H1 (cell line): ENCODE results near the gene GPR63. TPM values are rescaled to one million over a fixed set of nuclear protein-coding genes. Genes with fewer than 3 reads are reported as not detected.

Experiments used
- CTCF ChIA-PET: fragments of 300-600 bp; sonication (Branson Sonifier 250); formaldehyde crosslinking; loops from one replicate; lab custom pipeline; 2021; ENCODE audit not compliant: partially characterized antibody; lab: Charles Lee
- POLR2A ChIA-PET: fragments of 300-600 bp; sonication (Branson Sonifier 250); formaldehyde crosslinking; loops from one replicate; lab custom pipeline; 2021; ENCODE audit warnings: inconsistent platforms; ENCODE audit not compliant: partially characterized antibody; lab: Charles Lee
- DNase-seq, 2 experiments: peaks; one replicate each; pipeline versions ENCODE4 v3.0.0 to v3.0.0-alpha.2; 2010 to 2022; ENCODE audit warnings: low spot score in 2 of 2, low read depth in 1 of 2, mixed read lengths in 1 of 2
- FAIRE-seq: peaks from 2 replicates; lab custom pipeline; 2011; peaks lifted over from hg19 to GRCh38; lab: Jason Lieb, UNC
- H2AFZ ChIP-seq: 2 replicates; pipeline ENCODE4 v1.8.1; 2012; ENCODE audit warnings: low read length, inconsistent platforms
- H2AK5ac ChIP-seq: 2 replicates; pipeline ENCODE4 v1.6.1; 2013; ENCODE audit warnings: low read depth, low read length
- H2BK120ac ChIP-seq: replicated peaks from 2 replicates; pipeline ENCODE3; 2013; ENCODE audit warnings: low read depth, low read length, inconsistent platforms
- H2BK12ac ChIP-seq: 2 replicates; pipeline ENCODE4 v1.6.1; 2013; ENCODE audit warnings: low read depth, low read length
- H2BK15ac ChIP-seq: 2 replicates; pipeline ENCODE4 v1.6.1; 2013; ENCODE audit warnings: low read length
- H2BK20ac ChIP-seq: 2 replicates; pipeline ENCODE4 v1.6.1; 2013; ENCODE audit warnings: low read length
- H2BK5ac ChIP-seq: 2 replicates; pipeline ENCODE4 v1.6.1; 2013; ENCODE audit warnings: low read depth, low read length
- H3K14ac ChIP-seq: 2 replicates; pipeline ENCODE4 v1.6.1; 2013; ENCODE audit warnings: inconsistent platforms; ENCODE audit not compliant: insufficient read length
- H3K18ac ChIP-seq: 2 replicates; pipeline ENCODE4 v1.6.1; 2013; ENCODE audit warnings: low read length; ENCODE audit errors: extremely low read depth
- H3K23ac ChIP-seq: 2 replicates; pipeline ENCODE4 v1.6.1; 2013; ENCODE audit warnings: inconsistent platforms; ENCODE audit not compliant: insufficient read length
- H3K23me2 ChIP-seq: 2 replicates; pipeline ENCODE4 v1.6.1; 2013; ENCODE audit warnings: low read depth, low read length
- H3K27ac ChIP-seq: 2 replicates; pipeline ENCODE4 v1.6.1; 2011; ENCODE audit warnings: low read depth, low read length, inconsistent platforms
- H3K27me3 ChIP-seq, 4 experiments: replicated peaks in 1 of 4; 1 replicate in 1 of 4; 2 replicates in 3 of 4; pipeline versions ENCODE4 v1.6.1 to v1.8.1; 2011 to 2013; ENCODE audit warnings: low read length in 3 of 4, mild to moderate bottlenecking in 3 of 4, inconsistent platforms in 2 of 4, mixed read lengths in 2 of 4, moderate library complexity in 1 of 4; ENCODE audit not compliant: control insufficient read depth in 3 of 4, insufficient read depth in 3 of 4; ENCODE audit errors: extremely low read depth in 1 of 4
- H3K36me3 ChIP-seq, 4 experiments: 2 replicates each; pipeline versions ENCODE4 v1.6.1 to v1.8.1; 2011 to 2013; ENCODE audit warnings: mild to moderate bottlenecking in 4 of 4, low read length in 3 of 4, moderate library complexity in 2 of 4, control low read depth in 1 of 4, inconsistent platforms in 1 of 4; ENCODE audit not compliant: insufficient read depth in 4 of 4, control insufficient read depth in 2 of 4
- H3K4ac ChIP-seq: replicated peaks from 2 replicates; pipeline ENCODE3; 2013; ENCODE audit warnings: low read length, low read depth, mixed read lengths, inconsistent platforms; ENCODE audit not compliant: insufficient read length
- H3K4me1 ChIP-seq, 4 experiments: replicated peaks in 1 of 4; 1 replicate in 1 of 4; 2 replicates in 3 of 4; pipeline versions ENCODE4 v1.6.1 to v1.8.1; 2011 to 2013; ENCODE audit warnings: low read length in 3 of 4, inconsistent platforms in 2 of 4, mixed read lengths in 1 of 4; ENCODE audit not compliant: insufficient read depth in 4 of 4, control insufficient read depth in 3 of 4
- H3K4me2 ChIP-seq, 2 experiments: 2 replicates each; pipeline versions ENCODE4 v1.6.1 to v1.8.1; 2011 to 2013; ENCODE audit warnings: low read depth in 2 of 2, low read length in 2 of 2, control low read depth in 1 of 2, inconsistent platforms in 1 of 2, mild to moderate bottlenecking in 1 of 2; ENCODE audit not compliant: insufficient read depth in 1 of 2
- H3K4me3 ChIP-seq, 4 experiments: fragments of 200-600, 300-600 bp in 1 of 4; sonication (generic), shearing (Covaris generic), sonication (Bioruptor Twin) in 1 of 4; 2 replicates each; pipeline versions ENCODE4 v1.5.1 to v1.8.1; 2011 to 2016; ENCODE audit warnings: low read length in 4 of 4, low read depth in 3 of 4, control low read depth in 2 of 4, inconsistent platforms in 2 of 4, mild to moderate bottlenecking in 2 of 4, mixed read lengths in 1 of 4, moderate library complexity in 1 of 4; ENCODE audit not compliant: insufficient read depth in 2 of 4; ENCODE audit errors: extremely low read depth in 1 of 4
- H3K56ac ChIP-seq: replicated peaks from 2 replicates; pipeline ENCODE3; 2013; ENCODE audit warnings: low read depth, mild to moderate bottlenecking, mixed read lengths, low read length, inconsistent platforms; ENCODE audit not compliant: insufficient read length
- H3K79me1 ChIP-seq: 2 replicates; pipeline ENCODE4 v1.6.1; 2013; ENCODE audit warnings: low read depth, low read length, control low read depth
- H3K79me2 ChIP-seq, 2 experiments: 2 replicates each; pipeline versions ENCODE4 v1.6.1 to v1.8.1; 2012 to 2013; ENCODE audit warnings: low read length in 2 of 2, mild to moderate bottlenecking in 2 of 2, inconsistent platforms in 1 of 2; ENCODE audit not compliant: insufficient read depth in 2 of 2, control insufficient read depth in 1 of 2
- H3K9ac ChIP-seq, 4 experiments: replicated peaks in 1 of 4; 1 replicate in 1 of 4; 2 replicates in 3 of 4; pipeline versions ENCODE4 v1.6.1 to v1.8.1; 2011 to 2013; ENCODE audit warnings: low read depth in 3 of 4, low read length in 3 of 4, control low read depth in 2 of 4, mild to moderate bottlenecking in 2 of 4, moderate library complexity in 2 of 4, inconsistent platforms in 1 of 4; ENCODE audit errors: extremely low read depth in 1 of 4
- H3K9me3 ChIP-seq, 2 experiments: 2 replicates each; pipeline versions ENCODE4 v1.6.1 to v1.8.1; 2012 to 2013; ENCODE audit warnings: mild to moderate bottlenecking in 2 of 2, moderate library complexity in 2 of 2, control low read depth in 1 of 2, inconsistent platforms in 1 of 2, low read depth in 1 of 2, low read length in 1 of 2, mixed read lengths in 1 of 2; ENCODE audit not compliant: insufficient read depth in 2 of 2
- H4K20me1 ChIP-seq, 2 experiments: replicated peaks in 1 of 2; 2 replicates each; pipeline versions ENCODE3 to v1.8.1; 2011 to 2013; ENCODE audit warnings: inconsistent platforms in 2 of 2, low read length in 2 of 2, mild to moderate bottlenecking in 1 of 2; ENCODE audit not compliant: insufficient read depth in 2 of 2, control insufficient read depth in 1 of 2
- H4K5ac ChIP-seq: 2 replicates; pipeline ENCODE4 v1.6.1; 2013; ENCODE audit warnings: low read length, low read depth, mixed read lengths, inconsistent platforms; ENCODE audit not compliant: insufficient read length
- H4K8ac ChIP-seq: 2 replicates; pipeline ENCODE4 v1.8.0; 2013; ENCODE audit warnings: mild to moderate bottlenecking, moderate library complexity, low read length, inconsistent platforms; ENCODE audit not compliant: insufficient read depth; ENCODE audit errors: extremely low read depth
- H4K91ac ChIP-seq: replicated peaks from 2 replicates; pipeline ENCODE3; 2013; ENCODE audit warnings: low read length, mixed read lengths, inconsistent platforms; ENCODE audit not compliant: insufficient read length
- ASH2L ChIP-seq: fragments of 200-600, 300-600 bp; sonication (generic); IDR thresholded peaks from one replicate; pipeline ENCODE4 v1.7.1; 2017; ENCODE audit warnings: low read length
- CREB1 ChIP-seq: IDR thresholded peaks from 2 replicates; pipeline ENCODE4 v1.6.1; 2012; ENCODE audit warnings: inconsistent platforms
- GABPA ChIP-seq: IDR thresholded peaks from 2 replicates; pipeline ENCODE4 v1.6.1; 2011; ENCODE audit warnings: mild to moderate bottlenecking, low read length, moderate library complexity, borderline replicate concordance; ENCODE audit not compliant: insufficient read depth
- JUND ChIP-seq: IDR thresholded peaks from 2 replicates; pipeline ENCODE4 v1.6.1; 2011; ENCODE audit warnings: mild to moderate bottlenecking, improper control_type of control experiment, low read length
- POLR2A ChIP-seq, 2 experiments: IDR thresholded peaks; 1 replicate in 1 of 2; 2 replicates in 1 of 2; pipeline ENCODE4 v1.6.1; 2011; ENCODE audit warnings: low read depth in 2 of 2, low read length in 2 of 2, mild to moderate bottlenecking in 2 of 2; ENCODE audit errors: control extremely low read depth in 1 of 2
- RBBP5 ChIP-seq: IDR thresholded peaks from 2 replicates; pipeline ENCODE4 v1.7.1; 2012; ENCODE audit warnings: low read depth, mild to moderate bottlenecking, inconsistent platforms, low read length, moderate library complexity, borderline replicate concordance
- SIRT6 ChIP-seq: IDR thresholded peaks from one replicate; pipeline ENCODE4 v1.7.1; 2012; ENCODE audit warnings: low read length, inconsistent platforms
- TAF1 ChIP-seq: IDR thresholded peaks from 2 replicates; pipeline ENCODE4 v1.6.1; 2011; ENCODE audit warnings: mild to moderate bottlenecking, low read depth, low read length
- TAF7 ChIP-seq: optimal IDR thresholded peaks from 2 replicates; pipeline ENCODE3; 2011; ENCODE audit warnings: low read depth, mild to moderate bottlenecking, inconsistent platforms, low read length, moderate library complexity, borderline replicate concordance
- TEAD4 ChIP-seq: IDR thresholded peaks from 2 replicates; pipeline ENCODE4 v1.6.1; 2012; ENCODE audit warnings: low read depth, low read length, inconsistent platforms, mixed read lengths
- YY1 ChIP-seq: IDR thresholded peaks from 2 replicates; pipeline ENCODE4 v1.6.1; 2011; ENCODE audit warnings: low read depth, mild to moderate bottlenecking, low read length
- WGBS, 2 experiments: shearing (Covaris generic) in 1 of 2; methylation state at CpG; one replicate each; pipeline versions ENCODE4 v1.1.6 to v1.1.7; 2013 to 2015; ENCODE audit warnings: low lambda C conversion rate in 2 of 2, mixed read lengths in 2 of 2, inconsistent platforms in 1 of 2, low coverage in 1 of 2, missing lambda C conversion rate in 1 of 2; ENCODE audit not compliant: insufficient replicate concordance in 2 of 2, insufficient coverage in 1 of 2, insufficient read length in 1 of 2; ENCODE audit errors: extremely low coverage in 1 of 2, missing lambda C conversion rate in 1 of 2; 5-methylcytosine and 5-hydroxymethylcytosine counted together
- polyA plus RNA-seq, 7 experiments: library from polyadenylated mRNA; depleted of rRNA in 3 of 7; stranded (reverse) in 5 of 7; unstranded in 2 of 7; fragments of >200 nt in 5 of 7; fragments of 200-250 nt in 2 of 7; gene quantifications; 1 replicate in 5 of 7; 2 replicates in 1 of 7; 4 replicates in 1 of 7; pipeline versions ENCODE4 v1.2.1 to v1.2.3, GENCODE V29; 2011 to 2013; ENCODE audit warnings: missing spikeins in 2 of 7, mixed read lengths in 2 of 7
- total RNA-seq: library from RNA; stranded (reverse); fragmentation: NEBNext Ultra II Directional; extraction: Animal tissue kit (Norgen Biotek cat#: 25700); gene quantifications from 2 replicates; pipeline ENCODE4 v1.2.1, GENCODE V29; 2021

The GPR63 gene
- total and polyA plus RNA-seq, 2 of the 8 experiments (the other 6 are each of a cell fraction or from before 2014, with no cell fraction given), result 6.1 to 11.6 TPM

DNA sequence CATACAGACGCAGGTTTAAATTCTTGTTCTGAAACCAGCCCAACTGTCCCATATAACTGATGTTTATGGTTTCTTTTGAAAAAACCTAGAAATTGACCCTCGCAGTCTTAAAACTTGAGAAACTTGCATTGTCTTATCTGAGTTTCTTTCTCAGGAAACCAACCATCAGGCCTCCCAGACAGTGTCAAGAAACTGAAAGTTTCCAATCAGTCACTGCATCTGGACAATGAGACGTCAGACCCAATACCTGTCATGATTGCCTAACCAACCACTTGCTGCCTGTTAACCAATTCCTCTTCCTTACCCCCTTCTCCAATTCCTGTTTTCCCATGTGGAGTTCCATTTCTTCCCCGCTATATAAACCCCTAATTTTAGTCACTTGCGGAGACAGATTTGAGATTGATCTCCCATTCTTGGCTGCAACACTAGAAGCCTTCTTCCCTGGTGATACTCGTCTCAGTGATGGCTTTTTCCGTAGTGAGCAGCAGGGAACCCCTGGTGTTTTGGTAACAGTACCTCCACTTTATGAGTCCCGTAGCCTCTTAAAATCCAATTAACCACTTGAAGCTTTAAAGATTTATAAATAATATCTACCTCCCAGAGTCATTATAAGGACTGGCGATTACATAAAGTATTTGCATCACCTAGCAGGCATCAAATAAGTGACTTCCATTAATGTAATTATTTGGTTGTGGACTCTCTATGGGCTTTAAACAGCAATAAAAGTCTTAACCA lies 49.3 kb downstream of the GPR63 start:
- no peaks in the 10 kb centered on the region for H3K36me3 ChIP-seq
- POLR2A ChIA-PET, result interaction anchor here (0.7 kb wide), 1 partner anchor 9 kb away, joined by 3 read pairs; no protein-coding TSS in a partner anchor

More for the DNA sequence above, 49.3 kb downstream of the GPR63 start:
- Histone ChIP-seq H4K20me1 (no peaks in the 10 kb centered on the region), H4K8ac (no peak overlapping the region), H3K23me2 (no peaks in the 10 kb centered on the region), H3K9ac (no peak overlapping the region), H2BK12ac (no peak overlapping the region), H3K79me1 (no peaks in the 10 kb centered on the region), H3K27ac (no peak overlapping the region), H3K4ac (no peak overlapping the region), H2BK15ac (no peak overlapping the region), H3K79me2 (no peaks in the 10 kb centered on the region), H2AK5ac (no peak overlapping the region), H3K4me1 (peaks cover 0 to 9% (median 2%) of the 10 kb centered on the region in 4 experiments; a peak in 2 of 7 replicates), H2BK20ac (no peak overlapping the region), H2BK120ac (no peak overlapping the region), H3K56ac (no peak overlapping the region), H3K27me3 (no peaks in the 10 kb centered on the region), H3K14ac (no peak overlapping the region), H3K4me2 (0 out of 4 replicates have a peak overlapping the region, but pooled peaks of 1 of the 2 experiments have one; percentile 11), H4K91ac (no peak overlapping the region), H2BK5ac (no peak overlapping the region), H3K23ac (no peak overlapping the region), H3K9me3 (peaks cover 0 to 2% of the 10 kb centered on the region in 2 experiments; a peak in 1 of 4 replicates), H3K4me3 (no peak overlapping the region), H4K5ac (no peak overlapping the region), H2AFZ (no peak overlapping the region), H3K18ac (no peak overlapping the region)
- DNase-seq (no peak), FAIRE-seq (no peak)
- TF ChIP-seq YY1 (no peak), POLR2A (IDR thresholded peaks at IDR 0.05; ENCODE audit: control extremely low read depth in 1 of 2, low read depth in 2 of 2, low read length in 2 of 2) (no peak), TAF1 (no peak), RBBP5 (no peak), ASH2L (no peak), TAF7 (no peak), JUND (no peak), TEAD4 (no peak), GABPA (no peak), CREB1 (no peak), SIRT6 (no peak)
- CTCF ChIA-PET, result interaction anchor here (1.1 kb wide), 1 partner anchor 9 kb away, joined by 3 read pairs; no protein-coding TSS in a partner anchor
- 74% methylated on average over 9 of the region's 9 CpGs; no CpG with 5 or more reads in 1 of the 2 experiments for WGBS, 2 experiments
